HepG2 (cell line): ENCODE data around the gene LGALS8. TPM values are rescaled to one million over a fixed set of nuclear protein-coding genes. Genes with fewer than 3 reads are reported as not detected.

Experiments
- BCL6 ChIP-seq: IDR thresholded peaks from 2 replicates; pipeline ENCODE4 v1.6.1; 2016; ENCODE audit warnings: missing genetic modification reagents, missing compliant biosample characterization
- FOXK1 ChIP-seq: sonication (generic); formaldehyde crosslinking; IDR thresholded peaks from 2 replicates; pipeline ENCODE4 v1.4.0; 2020; ENCODE audit warnings: low read depth, missing genetic modification reagents, borderline replicate concordance
- HBP1 ChIP-seq: IDR thresholded peaks from 2 replicates; pipeline ENCODE4 v1.6.1; 2016; ENCODE audit warnings: low read depth, control low read depth
- HIVEP1 ChIP-seq: sonication (generic); formaldehyde crosslinking; IDR thresholded peaks from 2 replicates; pipeline ENCODE4 v1.4.0; 2020; ENCODE audit warnings: mild to moderate bottlenecking, missing genetic modification reagents
- KLF16 ChIP-seq, 2 experiments: sonication (generic) in 1 of 2; formaldehyde crosslinking in 1 of 2; IDR thresholded peaks; 2 replicates each; pipeline versions ENCODE4 v1.6.1 to v1.8.0; 2016 to 2023; ENCODE audit warnings: missing genetic modification reagents in 2 of 2, missing compliant biosample characterization in 1 of 2
- PRDM10 ChIP-seq: sonication (generic); formaldehyde crosslinking; IDR thresholded peaks from 2 replicates; pipeline ENCODE4 v1.4.0; 2020; ENCODE audit warnings: low read depth, missing genetic modification reagents
- SNAPC2 ChIP-seq: sonication (generic); formaldehyde crosslinking; IDR thresholded peaks from 2 replicates; pipeline ENCODE4 v1.8.1; 2022; ENCODE audit warnings: mild to moderate bottlenecking, missing genetic modification reagents
- TP53 ChIP-seq: sonication (generic); formaldehyde crosslinking; conservative IDR thresholded peaks from 2 replicates; pipeline ENCODE4 v1.4.0; 2020; ENCODE audit warnings: missing genetic modification reagents
- ZMYM3 ChIP-seq: sonication (generic); formaldehyde crosslinking; IDR thresholded peaks from 2 replicates; pipeline ENCODE4 v1.5.1; 2020; ENCODE audit warnings: mild to moderate bottlenecking, missing genetic modification reagents
- ZNF232 ChIP-seq: sonication (generic); formaldehyde crosslinking; IDR thresholded peaks from 2 replicates; pipeline ENCODE4 v1.4.0; 2020; ENCODE audit warnings: missing genetic modification reagents, borderline replicate concordance
- ZNF256 ChIP-seq: sonication (generic); formaldehyde crosslinking; conservative IDR thresholded peaks from 2 replicates; pipeline ENCODE4 v1.4.0; 2020; ENCODE audit warnings: missing genetic modification reagents
- ZNF335 ChIP-seq: sonication (generic); formaldehyde crosslinking; IDR thresholded peaks from 2 replicates; pipeline ENCODE4 v1.4.0; 2020; ENCODE audit warnings: missing genetic modification reagents
- ZNF350 ChIP-seq: sonication (generic); formaldehyde crosslinking; IDR thresholded peaks from 2 replicates; pipeline ENCODE4 v1.4.0; 2020; ENCODE audit warnings: mild to moderate bottlenecking, low read depth, missing genetic modification reagents, borderline replicate concordance
- ZNF382 ChIP-seq: sonication (generic); formaldehyde crosslinking; IDR thresholded peaks from 2 replicates; pipeline ENCODE4 v1.5.0; 2020; ENCODE audit warnings: missing genetic modification reagents, mild to moderate bottlenecking, borderline replicate concordance
- polyA plus RNA-seq, 8 experiments: library from polyadenylated mRNA; depleted of rRNA in 3 of 8; stranded (reverse) in 7 of 8; unstranded in 1 of 8; fragments of >200 nt; fragmentation: Illumina TruSeq in 4 of 8; extraction: Trizol in 4 of 8; gene quantifications; 2 replicates each; pipeline versions ENCODE4 v1.2.1 to v1.2.3, GENCODE V29; 2011 to 2016; ENCODE audit warnings: low read depth in 4 of 8, missing spikeins in 1 of 8, mixed read lengths in 1 of 8; ENCODE audit not compliant: insufficient read depth in 1 of 8
- total RNA-seq, 5 experiments: library from RNA; depleted of rRNA; stranded (reverse); fragments of >200 nt; fragmentation: Illumina TruSeq; extraction: Trizol; gene quantifications; 2 replicates each; pipeline ENCODE4 v1.2.3, GENCODE V29; 2016; ENCODE audit warnings: low read depth in 1 of 5
- TF ChIP-seq, protein P1 (sequence below): sonication (generic); formaldehyde crosslinking; IDR thresholded peaks from 2 replicates; pipeline ENCODE4 v1.4.0; 2020; ENCODE audit warnings: missing genetic modification reagents, borderline replicate concordance
- TF ChIP-seq, protein P2 (sequence below): sonication (generic); formaldehyde crosslinking; conservative IDR thresholded peaks from 2 replicates; pipeline ENCODE4 v1.4.0; 2020; ENCODE audit warnings: missing genetic modification reagents
- TF ChIP-seq, protein P3 (sequence below): sonication (generic); formaldehyde crosslinking; IDR thresholded peaks from 2 replicates; pipeline ENCODE4 v1.4.0; 2020; ENCODE audit warnings: missing genetic modification reagents

LGALS8 gene
- total and polyA plus RNA-seq, 2 of the 13 experiments (the other 11 are each of a cell fraction or from before 2014, with no cell fraction given), result 29.3 to 185 TPM

DNA sequence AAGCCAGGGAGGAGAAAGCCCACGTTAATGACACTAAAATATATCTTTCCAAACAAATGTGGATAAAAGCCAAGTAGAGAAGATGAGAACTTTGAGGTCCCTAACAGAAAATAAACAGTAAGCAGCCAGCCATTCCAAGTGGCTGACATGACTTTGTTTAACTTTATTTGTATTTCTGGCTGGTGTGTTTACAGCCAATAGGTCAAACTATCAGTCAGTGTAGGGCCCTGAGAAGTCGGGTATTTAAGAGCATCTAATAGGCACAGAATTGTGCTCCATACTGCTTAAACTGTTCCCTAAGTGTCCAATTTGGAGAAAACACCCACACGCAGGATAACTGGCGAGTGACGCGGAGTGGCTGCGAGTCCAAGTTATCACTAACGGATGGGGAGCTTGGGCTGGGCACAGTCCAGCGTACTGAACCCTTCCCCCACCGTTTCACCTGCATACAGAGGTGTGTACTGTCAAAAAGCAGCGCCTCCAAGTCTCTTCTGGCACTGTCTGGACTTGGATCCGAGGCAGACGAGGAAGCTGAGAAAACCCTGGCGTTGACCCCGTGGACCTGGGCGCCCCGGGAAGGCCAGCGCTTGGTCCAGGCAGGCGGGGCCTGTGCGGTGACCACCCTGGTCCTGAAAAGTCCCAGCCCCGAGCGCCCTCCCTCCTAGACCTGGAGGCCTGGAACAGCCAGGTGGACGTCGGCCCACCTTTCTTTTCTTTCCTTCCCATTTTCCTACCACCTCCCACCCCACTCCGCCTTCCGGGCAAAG is 662 bp upstream of the LGALS8 start (continued):
- TF ChIP-seq, protein P1, sequence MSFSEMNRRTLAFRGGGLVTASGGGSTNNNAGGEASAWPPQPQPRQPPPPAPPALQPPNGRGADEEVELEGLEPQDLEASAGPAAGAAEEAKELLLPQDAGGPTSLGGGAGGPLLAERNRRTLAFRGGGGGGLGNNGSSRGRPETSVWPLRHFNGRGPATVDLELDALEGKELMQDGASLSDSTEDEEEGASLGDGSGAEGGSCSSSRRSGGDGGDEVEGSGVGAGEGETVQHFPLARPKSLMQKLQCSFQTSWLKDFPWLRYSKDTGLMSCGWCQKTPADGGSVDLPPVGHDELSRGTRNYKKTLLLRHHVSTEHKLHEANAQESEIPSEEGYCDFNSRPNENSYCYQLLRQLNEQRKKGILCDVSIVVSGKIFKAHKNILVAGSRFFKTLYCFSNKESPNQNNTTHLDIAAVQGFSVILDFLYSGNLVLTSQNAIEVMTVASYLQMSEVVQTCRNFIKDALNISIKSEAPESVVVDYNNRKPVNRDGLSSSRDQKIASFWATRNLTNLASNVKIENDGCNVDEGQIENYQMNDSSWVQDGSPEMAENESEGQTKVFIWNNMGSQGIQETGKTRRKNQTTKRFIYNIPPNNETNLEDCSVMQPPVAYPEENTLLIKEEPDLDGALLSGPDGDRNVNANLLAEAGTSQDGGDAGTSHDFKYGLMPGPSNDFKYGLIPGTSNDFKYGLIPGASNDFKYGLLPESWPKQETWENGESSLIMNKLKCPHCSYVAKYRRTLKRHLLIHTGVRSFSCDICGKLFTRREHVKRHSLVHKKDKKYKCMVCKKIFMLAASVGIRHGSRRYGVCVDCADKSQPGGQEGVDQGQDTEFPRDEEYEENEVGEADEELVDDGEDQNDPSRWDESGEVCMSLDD (CRISPR knock-in tag), result no peak
- TF ChIP-seq ZNF382 (CRISPR knock-in tag), result no peak
- TF ChIP-seq HBP1 (CRISPR knock-in tag), result no peak
- TF ChIP-seq PRDM10 (CRISPR knock-in tag), result no peak
- TF ChIP-seq, protein P2, sequence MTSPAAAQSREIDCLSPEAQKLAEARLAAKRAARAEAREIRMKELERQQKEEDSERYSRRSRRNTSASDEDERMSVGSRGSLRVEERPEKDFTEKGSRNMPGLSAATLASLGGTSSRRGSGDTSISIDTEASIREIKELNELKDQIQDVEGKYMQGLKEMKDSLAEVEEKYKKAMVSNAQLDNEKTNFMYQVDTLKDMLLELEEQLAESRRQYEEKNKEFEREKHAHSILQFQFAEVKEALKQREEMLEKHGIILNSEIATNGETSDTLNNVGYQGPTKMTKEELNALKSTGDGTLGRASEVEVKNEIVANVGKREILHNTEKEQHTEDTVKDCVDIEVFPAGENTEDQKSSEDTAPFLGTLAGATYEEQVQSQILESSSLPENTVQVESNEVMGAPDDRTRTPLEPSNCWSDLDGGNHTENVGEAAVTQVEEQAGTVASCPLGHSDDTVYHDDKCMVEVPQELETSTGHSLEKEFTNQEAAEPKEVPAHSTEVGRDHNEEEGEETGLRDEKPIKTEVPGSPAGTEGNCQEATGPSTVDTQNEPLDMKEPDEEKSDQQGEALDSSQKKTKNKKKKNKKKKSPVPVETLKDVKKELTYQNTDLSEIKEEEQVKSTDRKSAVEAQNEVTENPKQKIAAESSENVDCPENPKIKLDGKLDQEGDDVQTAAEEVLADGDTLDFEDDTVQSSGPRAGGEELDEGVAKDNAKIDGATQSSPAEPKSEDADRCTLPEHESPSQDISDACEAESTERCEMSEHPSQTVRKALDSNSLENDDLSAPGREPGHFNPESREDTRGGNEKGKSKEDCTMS, result no peak
- TF ChIP-seq SNAPC2 (CRISPR knock-in tag), result no peak
- TF ChIP-seq HIVEP1 (CRISPR knock-in tag), result no peak; the same call in 1 of the 2 replicates
- 0 out of 2 replicates have a peak, but pooled peaks have one; percentile 34 for TF ChIP-seq ZNF350
- TF ChIP-seq FOXK1 (CRISPR knock-in tag), result 0 out of 2 replicates have a peak, but pooled peaks have one; percentile 55
- no peak for TF ChIP-seq ZNF232
- TF ChIP-seq ZNF256 (CRISPR knock-in tag), result no peak
- peak; percentile 25; the same call in 1 of the 2 replicates for TF ChIP-seq BCL6
- no peak; the same call in 1 of the 2 replicates for TF ChIP-seq ZMYM3 (CRISPR knock-in tag)
- no peak for TF ChIP-seq ZNF335 (CRISPR knock-in tag)
- TF ChIP-seq, protein P3, sequence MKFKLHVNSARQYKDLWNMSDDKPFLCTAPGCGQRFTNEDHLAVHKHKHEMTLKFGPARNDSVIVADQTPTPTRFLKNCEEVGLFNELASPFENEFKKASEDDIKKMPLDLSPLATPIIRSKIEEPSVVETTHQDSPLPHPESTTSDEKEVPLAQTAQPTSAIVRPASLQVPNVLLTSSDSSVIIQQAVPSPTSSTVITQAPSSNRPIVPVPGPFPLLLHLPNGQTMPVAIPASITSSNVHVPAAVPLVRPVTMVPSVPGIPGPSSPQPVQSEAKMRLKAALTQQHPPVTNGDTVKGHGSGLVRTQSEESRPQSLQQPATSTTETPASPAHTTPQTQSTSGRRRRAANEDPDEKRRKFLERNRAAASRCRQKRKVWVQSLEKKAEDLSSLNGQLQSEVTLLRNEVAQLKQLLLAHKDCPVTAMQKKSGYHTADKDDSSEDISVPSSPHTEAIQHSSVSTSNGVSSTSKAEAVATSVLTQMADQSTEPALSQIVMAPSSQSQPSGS, result no peak
- TF ChIP-seq TP53 (CRISPR knock-in tag), result no peak
- TF ChIP-seq KLF16 (CRISPR knock-in tag; IDR thresholded peaks at IDR 0.05), result no peak
